ENCODE results near the gene ITGB2.
"Not testable (repeated sequence)": the region's sequence is repeated elsewhere in the genome, so short reads cannot be mapped to it uniquely, and the experiment has no call there.

ITGB2 gene

GRCh38 chr21:44918107-44918470, 2.6 kb downstream of the ITGB2 start:
- Histone ChIP-seq H3K27me3 (ENCODE audit: low read depth) (peaks cover 27% of the 10 kb centered on the region), H3K4me1 (no peaks in the 10 kb centered on the region), H3K4me3 (no peak overlapping the region), H3K9me3 (no peaks in the 10 kb centered on the region), H3K36me3 (replicated peaks) (no peaks in the 10 kb centered on the region)
- no peak for DNase-seq (ENCODE audit: low spot score in 2 of 2)
- in situ Hi-C loops (cut with MboI; ENCODE audit: low sequenced_read_pairs) = no loop called here

DNA sequence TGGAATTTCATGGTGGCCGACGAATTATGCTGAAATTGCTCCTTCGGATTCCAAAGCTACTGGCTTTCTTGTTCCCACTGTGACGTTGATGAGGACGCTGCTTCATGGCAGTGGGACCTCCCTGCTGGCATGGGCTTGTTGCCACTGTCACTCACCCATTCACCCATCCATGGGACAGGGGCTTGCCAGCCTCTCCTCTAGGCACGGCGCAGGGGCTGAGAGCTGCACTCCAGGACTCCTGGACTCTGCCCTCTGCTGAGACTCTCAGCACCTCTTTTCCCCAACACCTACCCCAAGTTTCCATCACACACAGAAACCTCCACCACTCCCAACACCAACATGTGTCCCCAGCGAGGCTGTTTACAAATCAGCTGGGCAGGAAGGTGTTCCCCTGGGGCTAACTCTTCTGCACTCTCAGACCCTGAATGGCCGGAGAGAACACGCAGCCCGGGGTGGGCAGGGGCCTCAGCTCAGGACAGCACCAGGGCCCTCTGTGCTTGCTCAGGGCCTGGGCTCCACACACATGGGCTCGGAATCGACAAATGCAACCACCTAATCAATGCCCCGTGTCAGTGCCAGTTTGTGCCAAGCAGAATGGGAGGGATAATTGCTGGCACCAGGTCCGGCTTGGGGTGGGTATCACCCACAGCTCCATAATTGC, 3.1 kb downstream of the ITGB2 start:
- Histone ChIP-seq H3K4me1 (no peaks in the 10 kb centered on the region), H3K36me3 (replicated peaks) (no peaks in the 10 kb centered on the region), H3K9me3 (no peaks in the 10 kb centered on the region), H3K4me3 (no peak overlapping the region), H3K27me3 (ENCODE audit: low read depth) (peaks cover 22% of the 10 kb centered on the region)
- DNase-seq (ENCODE audit: low spot score in 2 of 2) = no peak
- in situ Hi-C loops (cut with MboI; ENCODE audit: low sequenced_read_pairs) = no loop called here

DNA sequence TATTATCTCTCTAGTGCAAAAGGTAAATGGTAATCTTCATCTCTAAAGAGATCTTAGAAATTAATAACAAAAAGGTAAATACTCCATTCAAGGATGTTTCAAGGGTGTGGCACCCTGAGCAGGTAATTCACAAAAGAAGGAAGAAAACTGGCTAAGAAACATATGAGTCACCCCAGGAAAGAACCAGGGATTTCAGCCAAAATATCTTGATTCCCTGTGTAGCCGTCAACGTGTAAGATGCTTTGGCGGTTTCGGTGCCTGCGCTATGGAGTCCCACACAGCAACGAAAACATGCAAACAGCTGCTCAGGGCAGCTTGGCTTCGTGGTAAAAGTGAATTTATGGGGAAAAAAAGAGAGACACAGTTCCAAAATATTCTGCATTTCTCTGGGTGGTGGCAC, 3.7 kb downstream of the ITGB2 start:
- in situ Hi-C loops (cut with MboI; ENCODE audit: low sequenced_read_pairs) = no loop called here
- DNase-seq (ENCODE audit: low spot score in 2 of 2) = no peak
- Histone ChIP-seq H3K4me1 (no peaks in the 10 kb centered on the region), H3K36me3 (replicated peaks) (no peaks in the 10 kb centered on the region), H3K9me3 (no peaks in the 10 kb centered on the region), H3K4me3 (no peak overlapping the region), H3K27me3 (ENCODE audit: low read depth) (peaks cover 19% of the 10 kb centered on the region)

GRCh38 chr21:44914176-44914874, 6.4 kb downstream of the ITGB2 start:
- H3K27me3 ChIP-seq (ENCODE audit: low read depth) = no peaks in the 10 kb centered on the region
- in situ Hi-C loops (cut with MboI; ENCODE audit: low sequenced_read_pairs) = no loop called here
- H3K36me3 ChIP-seq (replicated peaks) = no peaks in the 10 kb centered on the region
- no peaks in the 10 kb centered on the region for H3K9me3 ChIP-seq
- no peaks in the 10 kb centered on the region for H3K4me1 ChIP-seq
- H3K4me3 ChIP-seq = no peak overlapping the region
- no peak for DNase-seq (ENCODE audit: low spot score in 2 of 2)

DNA sequence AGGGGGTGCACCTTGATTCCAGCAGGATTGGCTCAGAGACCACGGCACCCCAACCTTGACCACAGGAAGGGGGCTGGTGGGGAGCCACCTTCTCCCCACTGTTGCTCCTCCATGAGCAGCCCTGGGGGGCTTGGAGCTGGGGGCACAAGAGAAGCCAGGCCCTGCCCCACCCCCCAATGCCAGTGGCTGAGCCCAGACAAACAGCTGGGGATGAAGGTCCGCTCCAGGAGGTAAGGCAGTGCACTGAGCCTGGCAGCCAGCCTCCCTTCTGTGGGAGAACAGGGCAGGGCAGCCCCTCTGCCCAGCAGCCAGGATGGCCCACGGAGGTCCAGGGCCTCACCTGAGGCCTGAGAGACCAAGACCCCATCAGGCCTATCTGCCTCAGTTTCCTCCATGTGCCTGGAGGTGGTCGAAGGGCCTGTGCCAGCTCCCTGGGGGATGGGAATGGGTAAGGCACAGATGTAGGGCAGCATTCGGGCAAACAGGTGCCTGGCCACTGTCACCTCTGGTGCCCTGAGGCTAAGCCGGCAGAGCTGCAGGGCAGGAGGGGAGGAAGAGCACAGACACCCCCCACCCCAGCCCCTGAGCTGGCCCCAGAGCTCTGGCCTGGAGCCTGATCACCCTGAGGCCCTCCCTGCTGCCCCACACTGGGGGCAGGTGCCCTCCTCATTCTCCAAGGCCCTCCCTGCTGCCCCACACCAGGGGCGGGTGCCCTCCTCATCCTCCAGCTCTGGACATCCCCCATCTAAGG, 7.1 kb downstream of the ITGB2 start:
- Histone ChIP-seq H3K36me3 (replicated peaks) (no peaks in the 10 kb centered on the region), H3K9me3 (no peaks in the 10 kb centered on the region), H3K4me3 (no peak overlapping the region), H3K27me3 (ENCODE audit: low read depth) (no peaks in the 10 kb centered on the region; the same call in none of the 2 replicates), H3K4me1 (no peaks in the 10 kb centered on the region)
- in situ Hi-C loops (cut with MboI; ENCODE audit: low sequenced_read_pairs) = no loop called here
- DNase-seq (ENCODE audit: low spot score in 2 of 2) = no peak

GRCh38 chr21:44912506-44913412, 7.9 kb downstream of the ITGB2 start:
- H3K9me3 ChIP-seq; in situ Hi-C loops (cut with MboI; ENCODE audit: low sequenced_read_pairs); H3K27me3 ChIP-seq (ENCODE audit: low read depth); H3K36me3 ChIP-seq (replicated peaks); H3K4me1 ChIP-seq; H3K4me3 ChIP-seq; DNase-seq (ENCODE audit: low spot score in 2 of 2): not testable (repeated sequence)

DNA sequence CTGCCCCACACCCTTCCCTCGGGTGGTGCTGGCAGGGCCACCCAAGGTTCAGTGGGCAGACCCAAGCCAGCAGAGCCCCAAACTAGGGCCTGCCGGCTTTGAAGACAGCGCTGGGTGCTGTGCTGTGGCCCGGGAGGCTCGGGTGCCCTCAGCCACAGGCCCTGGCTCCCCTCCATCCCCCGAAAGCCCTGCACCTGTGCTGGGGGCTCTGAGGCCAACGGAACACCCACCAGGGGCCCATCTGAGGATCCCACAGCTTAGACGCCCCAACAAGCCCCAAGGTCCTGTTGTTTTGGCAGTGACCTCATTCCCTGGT, 8.6 kb downstream of the ITGB2 start:
- H3K4me3 ChIP-seq = no peak overlapping the region
- in situ Hi-C loops (cut with MboI; ENCODE audit: low sequenced_read_pairs) = no loop called here

GRCh38 chr21:44911384-44912157, 9.1 kb downstream of the ITGB2 start:
- H3K27me3 ChIP-seq (ENCODE audit: low read depth) = peaks cover 8% of the 10 kb centered on the region
- in situ Hi-C loops (cut with MboI; ENCODE audit: low sequenced_read_pairs) = no loop called here
- H3K36me3 ChIP-seq (replicated peaks) = no peaks in the 10 kb centered on the region
- DNase-seq (ENCODE audit: low spot score in 2 of 2) = no peak
- no peaks in the 10 kb centered on the region for H3K9me3 ChIP-seq
- H3K4me1 ChIP-seq = no peaks in the 10 kb centered on the region
- H3K4me3 ChIP-seq = no peak overlapping the region

More for the DNA sequence above, 8.6 kb downstream of the ITGB2 start:
- Histone ChIP-seq H3K4me1 (no peaks in the 10 kb centered on the region), H3K27me3 (ENCODE audit: low read depth) (peaks cover 7% of the 10 kb centered on the region), H3K9me3 (no peaks in the 10 kb centered on the region), H3K36me3 (replicated peaks) (no peaks in the 10 kb centered on the region)
- no peak for DNase-seq (ENCODE audit: low spot score in 2 of 2)

GRCh38 chr21:44911068-44911383, 9.7 kb downstream of the ITGB2 start:
- no peak overlapping the region for H3K4me3 ChIP-seq

GRCh38 chr21:44910229-44911067, 10.3 kb downstream of the ITGB2 start:
- H3K27me3 ChIP-seq (ENCODE audit: low read depth) = peaks cover 8% of the 10 kb centered on the region
- in situ Hi-C loops (cut with MboI; ENCODE audit: low sequenced_read_pairs) = no loop called here
- DNase-seq (ENCODE audit: low spot score in 2 of 2) = no peak
- H3K9me3 ChIP-seq = no peaks in the 10 kb centered on the region
- H3K4me1 ChIP-seq = no peaks in the 10 kb centered on the region
- H3K36me3 ChIP-seq (replicated peaks) = no peaks in the 10 kb centered on the region
- no peak overlapping the region for H3K4me3 ChIP-seq

More at GRCh38 chr21:44911068-44911383, 9.7 kb downstream of the ITGB2 start:
- Histone ChIP-seq H3K36me3 (replicated peaks) (no peaks in the 10 kb centered on the region), H3K9me3 (no peaks in the 10 kb centered on the region), H3K4me1 (no peaks in the 10 kb centered on the region), H3K27me3 (ENCODE audit: low read depth) (peaks cover 8% of the 10 kb centered on the region)
- DNase-seq (ENCODE audit: low spot score in 2 of 2) = no peak
- in situ Hi-C loops (cut with MboI; ENCODE audit: low sequenced_read_pairs) = no loop called here

DNA sequence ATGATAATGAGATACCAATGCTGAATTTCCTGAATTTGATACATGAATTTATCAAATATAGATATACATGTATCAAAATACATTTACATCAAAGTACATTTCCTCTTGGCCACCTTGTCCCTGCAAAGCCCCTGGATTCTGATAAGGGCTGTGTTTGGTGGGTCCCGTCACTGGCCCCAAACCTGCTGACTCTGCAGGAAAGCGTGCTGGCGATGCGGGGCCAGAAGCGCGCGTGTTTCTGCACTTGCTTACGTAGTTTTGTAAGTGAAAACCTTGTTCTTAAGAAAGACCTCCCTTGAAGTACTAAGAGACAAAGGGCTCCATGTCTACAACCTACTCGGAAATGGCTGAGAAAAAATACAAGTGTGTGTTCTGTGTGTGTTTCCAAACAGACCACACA, 11.0 kb downstream of the ITGB2 start:
- Histone ChIP-seq H3K9me3 (no peaks in the 10 kb centered on the region), H3K4me3 (no peak overlapping the region), H3K36me3 (replicated peaks) (no peaks in the 10 kb centered on the region), H3K27me3 (ENCODE audit: low read depth) (peaks cover 8% of the 10 kb centered on the region), H3K4me1 (no peaks in the 10 kb centered on the region)
- no peak for DNase-seq (ENCODE audit: low spot score in 2 of 2)
- in situ Hi-C loops (cut with MboI; ENCODE audit: low sequenced_read_pairs) = no loop called here

DNA sequence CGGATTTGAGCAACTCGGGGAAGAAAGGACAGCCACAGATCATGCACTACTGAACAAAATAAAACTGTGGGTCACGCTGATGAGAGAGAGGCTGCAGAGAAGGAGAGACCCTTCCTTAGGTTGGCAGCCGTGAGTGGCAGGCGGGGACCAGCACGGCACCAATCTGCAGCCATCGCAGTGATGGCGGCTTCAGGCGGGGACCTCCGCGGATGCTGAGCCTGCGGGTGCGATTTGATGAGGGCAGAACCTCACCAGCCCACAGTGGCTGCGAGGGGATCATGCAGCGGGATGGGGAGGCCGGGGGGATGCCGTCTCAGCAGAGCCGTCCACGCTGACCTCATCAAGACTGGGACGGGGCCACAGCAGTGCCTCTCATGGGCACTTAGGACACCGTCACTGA, 11.8 kb downstream of the ITGB2 start:
- Histone ChIP-seq H3K27me3 (ENCODE audit: low read depth) (peaks cover 8% of the 10 kb centered on the region), H3K9me3 (no peaks in the 10 kb centered on the region), H3K36me3 (replicated peaks) (no peaks in the 10 kb centered on the region), H3K4me1 (no peaks in the 10 kb centered on the region), H3K4me3 (no peak overlapping the region)
- no peak for DNase-seq (ENCODE audit: low spot score in 2 of 2)
- in situ Hi-C loops (cut with MboI; ENCODE audit: low sequenced_read_pairs) = no loop called here
